OCI-LY3 (cell line): ENCODE measurements around the gene LIG1.

Experiments used
- EZH2phosphoT487 ChIP-seq: fragments of 200-600 bp; shearing (Covaris generic); IDR thresholded peaks from 2 replicates; pipeline ENCODE4 v1.6.1; 2018; ENCODE audit warnings: antibody characterized with exemption, mixed run types, low read depth
- TF ChIP-seq, protein P1 (sequence below): fragments of 200-600, 300-600 bp; sonication (generic); IDR thresholded peaks from 2 replicates; pipeline ENCODE4 v1.5.1; 2014; ENCODE audit warnings: antibody characterized with exemption, low read length, low read depth

DNA sequence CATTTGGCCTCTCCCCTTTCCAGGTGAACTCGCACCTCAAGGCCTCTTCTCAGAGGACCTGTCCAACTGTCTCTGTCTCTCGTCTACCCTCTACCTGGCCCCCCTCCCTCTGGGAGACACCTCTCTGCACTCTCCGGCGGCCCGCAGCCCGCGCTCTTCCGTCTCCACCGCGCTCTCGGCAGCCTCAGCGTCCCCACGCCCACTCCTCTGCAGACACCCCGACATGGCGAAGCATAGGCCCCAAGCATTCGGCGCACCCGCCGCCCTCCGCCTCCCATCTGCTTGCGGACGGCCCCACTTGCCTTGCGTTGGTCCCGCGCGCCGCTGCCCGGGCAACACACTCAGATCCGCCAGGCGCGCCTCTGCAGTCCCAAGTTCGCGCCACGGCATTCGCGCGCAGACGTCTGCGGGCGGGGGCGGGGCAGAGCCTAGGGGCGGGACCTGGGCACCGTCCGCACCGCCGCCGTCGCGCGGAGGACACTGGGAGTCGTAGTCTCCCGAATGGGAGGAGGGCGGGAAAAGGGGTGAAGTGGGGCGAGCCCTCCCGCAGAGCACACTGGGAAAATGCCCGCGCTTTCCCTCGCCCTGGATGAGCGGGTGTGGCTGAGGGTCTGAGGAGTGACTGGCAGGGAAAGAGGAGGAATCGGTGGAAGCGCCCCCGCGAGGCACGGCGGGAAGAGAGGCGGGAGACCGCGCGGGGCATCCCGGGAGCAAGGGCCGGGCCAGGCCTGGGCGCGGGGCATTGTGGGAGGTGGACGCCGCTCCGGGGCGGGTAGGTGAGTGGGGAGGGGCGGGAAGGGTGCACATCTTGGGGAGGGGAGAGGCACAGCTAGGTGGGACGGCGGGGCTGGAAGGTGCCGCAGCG, at the start of gene LIG1, which contains the start of gene ZSWIM9:
- TF ChIP-seq, protein P1, sequence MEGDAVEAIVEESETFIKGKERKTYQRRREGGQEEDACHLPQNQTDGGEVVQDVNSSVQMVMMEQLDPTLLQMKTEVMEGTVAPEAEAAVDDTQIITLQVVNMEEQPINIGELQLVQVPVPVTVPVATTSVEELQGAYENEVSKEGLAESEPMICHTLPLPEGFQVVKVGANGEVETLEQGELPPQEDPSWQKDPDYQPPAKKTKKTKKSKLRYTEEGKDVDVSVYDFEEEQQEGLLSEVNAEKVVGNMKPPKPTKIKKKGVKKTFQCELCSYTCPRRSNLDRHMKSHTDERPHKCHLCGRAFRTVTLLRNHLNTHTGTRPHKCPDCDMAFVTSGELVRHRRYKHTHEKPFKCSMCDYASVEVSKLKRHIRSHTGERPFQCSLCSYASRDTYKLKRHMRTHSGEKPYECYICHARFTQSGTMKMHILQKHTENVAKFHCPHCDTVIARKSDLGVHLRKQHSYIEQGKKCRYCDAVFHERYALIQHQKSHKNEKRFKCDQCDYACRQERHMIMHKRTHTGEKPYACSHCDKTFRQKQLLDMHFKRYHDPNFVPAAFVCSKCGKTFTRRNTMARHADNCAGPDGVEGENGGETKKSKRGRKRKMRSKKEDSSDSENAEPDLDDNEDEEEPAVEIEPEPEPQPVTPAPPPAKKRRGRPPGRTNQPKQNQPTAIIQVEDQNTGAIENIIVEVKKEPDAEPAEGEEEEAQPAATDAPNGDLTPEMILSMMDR, result no peak
- TF ChIP-seq EZH2phosphoT487, result no peak
